ENCODE measurements around the gene PRR22. TPM values are rescaled to one million over a fixed set of nuclear protein-coding genes. Genes with fewer than 3 reads are reported as not detected.

PRR22 gene
- total and polyA plus RNA-seq, 9 of the 15 experiments (the other 6 are each of a cell fraction or from before 2014, with no cell fraction given), result 0.03 to 12.0 (median 2.0) TPM; not detected in 1

DNA sequence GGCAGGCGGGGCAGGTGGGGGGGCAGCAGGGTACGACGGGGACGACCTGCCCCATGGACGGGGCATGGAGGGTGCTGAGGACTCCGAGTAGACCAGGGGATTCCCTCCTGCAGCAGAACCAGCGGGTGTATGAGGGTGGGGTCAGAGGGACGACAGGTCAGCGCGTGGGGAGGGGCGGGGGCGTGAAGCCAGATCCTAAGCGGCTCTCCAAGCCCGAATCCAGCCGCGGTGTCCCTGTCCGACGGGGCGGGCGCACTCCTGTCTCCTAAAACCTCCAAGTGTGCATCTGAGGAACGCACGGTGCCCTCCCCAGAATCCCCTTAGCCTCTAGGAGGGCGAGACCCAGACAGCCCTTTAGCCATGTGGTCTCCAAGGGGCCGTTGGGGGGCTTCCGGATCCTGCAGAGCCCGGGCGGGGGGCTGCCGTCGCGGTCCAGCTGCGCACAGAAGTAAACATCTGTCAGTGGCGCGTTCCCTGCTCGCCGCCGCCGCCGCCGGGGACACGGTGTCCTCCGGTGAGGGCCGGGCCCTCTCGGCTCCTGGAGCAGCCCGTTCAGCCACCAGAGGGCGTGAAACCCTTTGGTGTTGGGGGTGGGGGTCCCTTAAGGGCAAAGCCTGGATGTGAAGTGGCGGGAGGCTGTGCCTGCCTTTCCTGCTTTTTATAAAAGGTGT lies 21.1 kb upstream of the PRR22 start (continued):
- TF ChIP-seq, protein P1, sequence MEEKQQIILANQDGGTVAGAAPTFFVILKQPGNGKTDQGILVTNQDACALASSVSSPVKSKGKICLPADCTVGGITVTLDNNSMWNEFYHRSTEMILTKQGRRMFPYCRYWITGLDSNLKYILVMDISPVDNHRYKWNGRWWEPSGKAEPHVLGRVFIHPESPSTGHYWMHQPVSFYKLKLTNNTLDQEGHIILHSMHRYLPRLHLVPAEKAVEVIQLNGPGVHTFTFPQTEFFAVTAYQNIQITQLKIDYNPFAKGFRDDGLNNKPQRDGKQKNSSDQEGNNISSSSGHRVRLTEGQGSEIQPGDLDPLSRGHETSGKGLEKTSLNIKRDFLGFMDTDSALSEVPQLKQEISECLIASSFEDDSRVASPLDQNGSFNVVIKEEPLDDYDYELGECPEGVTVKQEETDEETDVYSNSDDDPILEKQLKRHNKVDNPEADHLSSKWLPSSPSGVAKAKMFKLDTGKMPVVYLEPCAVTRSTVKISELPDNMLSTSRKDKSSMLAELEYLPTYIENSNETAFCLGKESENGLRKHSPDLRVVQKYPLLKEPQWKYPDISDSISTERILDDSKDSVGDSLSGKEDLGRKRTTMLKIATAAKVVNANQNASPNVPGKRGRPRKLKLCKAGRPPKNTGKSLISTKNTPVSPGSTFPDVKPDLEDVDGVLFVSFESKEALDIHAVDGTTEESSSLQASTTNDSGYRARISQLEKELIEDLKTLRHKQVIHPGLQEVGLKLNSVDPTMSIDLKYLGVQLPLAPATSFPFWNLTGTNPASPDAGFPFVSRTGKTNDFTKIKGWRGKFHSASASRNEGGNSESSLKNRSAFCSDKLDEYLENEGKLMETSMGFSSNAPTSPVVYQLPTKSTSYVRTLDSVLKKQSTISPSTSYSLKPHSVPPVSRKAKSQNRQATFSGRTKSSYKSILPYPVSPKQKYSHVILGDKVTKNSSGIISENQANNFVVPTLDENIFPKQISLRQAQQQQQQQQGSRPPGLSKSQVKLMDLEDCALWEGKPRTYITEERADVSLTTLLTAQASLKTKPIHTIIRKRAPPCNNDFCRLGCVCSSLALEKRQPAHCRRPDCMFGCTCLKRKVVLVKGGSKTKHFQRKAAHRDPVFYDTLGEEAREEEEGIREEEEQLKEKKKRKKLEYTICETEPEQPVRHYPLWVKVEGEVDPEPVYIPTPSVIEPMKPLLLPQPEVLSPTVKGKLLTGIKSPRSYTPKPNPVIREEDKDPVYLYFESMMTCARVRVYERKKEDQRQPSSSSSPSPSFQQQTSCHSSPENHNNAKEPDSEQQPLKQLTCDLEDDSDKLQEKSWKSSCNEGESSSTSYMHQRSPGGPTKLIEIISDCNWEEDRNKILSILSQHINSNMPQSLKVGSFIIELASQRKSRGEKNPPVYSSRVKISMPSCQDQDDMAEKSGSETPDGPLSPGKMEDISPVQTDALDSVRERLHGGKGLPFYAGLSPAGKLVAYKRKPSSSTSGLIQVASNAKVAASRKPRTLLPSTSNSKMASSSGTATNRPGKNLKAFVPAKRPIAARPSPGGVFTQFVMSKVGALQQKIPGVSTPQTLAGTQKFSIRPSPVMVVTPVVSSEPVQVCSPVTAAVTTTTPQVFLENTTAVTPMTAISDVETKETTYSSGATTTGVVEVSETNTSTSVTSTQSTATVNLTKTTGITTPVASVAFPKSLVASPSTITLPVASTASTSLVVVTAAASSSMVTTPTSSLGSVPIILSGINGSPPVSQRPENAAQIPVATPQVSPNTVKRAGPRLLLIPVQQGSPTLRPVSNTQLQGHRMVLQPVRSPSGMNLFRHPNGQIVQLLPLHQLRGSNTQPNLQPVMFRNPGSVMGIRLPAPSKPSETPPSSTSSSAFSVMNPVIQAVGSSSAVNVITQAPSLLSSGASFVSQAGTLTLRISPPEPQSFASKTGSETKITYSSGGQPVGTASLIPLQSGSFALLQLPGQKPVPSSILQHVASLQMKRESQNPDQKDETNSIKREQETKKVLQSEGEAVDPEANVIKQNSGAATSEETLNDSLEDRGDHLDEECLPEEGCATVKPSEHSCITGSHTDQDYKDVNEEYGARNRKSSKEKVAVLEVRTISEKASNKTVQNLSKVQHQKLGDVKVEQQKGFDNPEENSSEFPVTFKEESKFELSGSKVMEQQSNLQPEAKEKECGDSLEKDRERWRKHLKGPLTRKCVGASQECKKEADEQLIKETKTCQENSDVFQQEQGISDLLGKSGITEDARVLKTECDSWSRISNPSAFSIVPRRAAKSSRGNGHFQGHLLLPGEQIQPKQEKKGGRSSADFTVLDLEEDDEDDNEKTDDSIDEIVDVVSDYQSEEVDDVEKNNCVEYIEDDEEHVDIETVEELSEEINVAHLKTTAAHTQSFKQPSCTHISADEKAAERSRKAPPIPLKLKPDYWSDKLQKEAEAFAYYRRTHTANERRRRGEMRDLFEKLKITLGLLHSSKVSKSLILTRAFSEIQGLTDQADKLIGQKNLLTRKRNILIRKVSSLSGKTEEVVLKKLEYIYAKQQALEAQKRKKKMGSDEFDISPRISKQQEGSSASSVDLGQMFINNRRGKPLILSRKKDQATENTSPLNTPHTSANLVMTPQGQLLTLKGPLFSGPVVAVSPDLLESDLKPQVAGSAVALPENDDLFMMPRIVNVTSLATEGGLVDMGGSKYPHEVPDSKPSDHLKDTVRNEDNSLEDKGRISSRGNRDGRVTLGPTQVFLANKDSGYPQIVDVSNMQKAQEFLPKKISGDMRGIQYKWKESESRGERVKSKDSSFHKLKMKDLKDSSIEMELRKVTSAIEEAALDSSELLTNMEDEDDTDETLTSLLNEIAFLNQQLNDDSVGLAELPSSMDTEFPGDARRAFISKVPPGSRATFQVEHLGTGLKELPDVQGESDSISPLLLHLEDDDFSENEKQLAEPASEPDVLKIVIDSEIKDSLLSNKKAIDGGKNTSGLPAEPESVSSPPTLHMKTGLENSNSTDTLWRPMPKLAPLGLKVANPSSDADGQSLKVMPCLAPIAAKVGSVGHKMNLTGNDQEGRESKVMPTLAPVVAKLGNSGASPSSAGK (IDR thresholded peaks at IDR 0.05), result no peak; the same call in 1 of the 2 replicates
- TF ChIP-seq ZNF384 (IDR thresholded peaks at IDR 0.05; ENCODE audit: low read depth, low read length), result no peak
- no peak for TF ChIP-seq NR3C1 (CRISPR knock-in tag; IDR thresholded peaks at IDR 0.05)
- TF ChIP-seq, protein P2, sequence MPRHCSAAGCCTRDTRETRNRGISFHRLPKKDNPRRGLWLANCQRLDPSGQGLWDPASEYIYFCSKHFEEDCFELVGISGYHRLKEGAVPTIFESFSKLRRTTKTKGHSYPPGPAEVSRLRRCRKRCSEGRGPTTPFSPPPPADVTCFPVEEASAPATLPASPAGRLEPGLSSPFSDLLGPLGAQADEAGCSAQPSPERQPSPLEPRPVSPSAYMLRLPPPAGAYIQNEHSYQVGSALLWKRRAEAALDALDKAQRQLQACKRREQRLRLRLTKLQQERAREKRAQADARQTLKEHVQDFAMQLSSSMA (CRISPR knock-in tag; IDR thresholded peaks at IDR 0.05), result no peak
- TF ChIP-seq MEF2A (IDR thresholded peaks at IDR 0.05; ENCODE audit: control insufficient read depth, low read depth, low read length), result no peak
- no peak for TF ChIP-seq TBL1XR1 (IDR thresholded peaks at IDR 0.05; ENCODE audit: low read length in 2 of 2)
- TF ChIP-seq NFRKB (IDR thresholded peaks at IDR 0.05; ENCODE audit: low read depth), result no peak
- TF ChIP-seq SAP30 (IDR thresholded peaks at IDR 0.05; ENCODE audit: borderline replicate concordance, insufficient read depth, low read depth, low read length, poor library complexity, severe bottlenecking), result peak; percentile 64
- TF ChIP-seq, protein P3, sequence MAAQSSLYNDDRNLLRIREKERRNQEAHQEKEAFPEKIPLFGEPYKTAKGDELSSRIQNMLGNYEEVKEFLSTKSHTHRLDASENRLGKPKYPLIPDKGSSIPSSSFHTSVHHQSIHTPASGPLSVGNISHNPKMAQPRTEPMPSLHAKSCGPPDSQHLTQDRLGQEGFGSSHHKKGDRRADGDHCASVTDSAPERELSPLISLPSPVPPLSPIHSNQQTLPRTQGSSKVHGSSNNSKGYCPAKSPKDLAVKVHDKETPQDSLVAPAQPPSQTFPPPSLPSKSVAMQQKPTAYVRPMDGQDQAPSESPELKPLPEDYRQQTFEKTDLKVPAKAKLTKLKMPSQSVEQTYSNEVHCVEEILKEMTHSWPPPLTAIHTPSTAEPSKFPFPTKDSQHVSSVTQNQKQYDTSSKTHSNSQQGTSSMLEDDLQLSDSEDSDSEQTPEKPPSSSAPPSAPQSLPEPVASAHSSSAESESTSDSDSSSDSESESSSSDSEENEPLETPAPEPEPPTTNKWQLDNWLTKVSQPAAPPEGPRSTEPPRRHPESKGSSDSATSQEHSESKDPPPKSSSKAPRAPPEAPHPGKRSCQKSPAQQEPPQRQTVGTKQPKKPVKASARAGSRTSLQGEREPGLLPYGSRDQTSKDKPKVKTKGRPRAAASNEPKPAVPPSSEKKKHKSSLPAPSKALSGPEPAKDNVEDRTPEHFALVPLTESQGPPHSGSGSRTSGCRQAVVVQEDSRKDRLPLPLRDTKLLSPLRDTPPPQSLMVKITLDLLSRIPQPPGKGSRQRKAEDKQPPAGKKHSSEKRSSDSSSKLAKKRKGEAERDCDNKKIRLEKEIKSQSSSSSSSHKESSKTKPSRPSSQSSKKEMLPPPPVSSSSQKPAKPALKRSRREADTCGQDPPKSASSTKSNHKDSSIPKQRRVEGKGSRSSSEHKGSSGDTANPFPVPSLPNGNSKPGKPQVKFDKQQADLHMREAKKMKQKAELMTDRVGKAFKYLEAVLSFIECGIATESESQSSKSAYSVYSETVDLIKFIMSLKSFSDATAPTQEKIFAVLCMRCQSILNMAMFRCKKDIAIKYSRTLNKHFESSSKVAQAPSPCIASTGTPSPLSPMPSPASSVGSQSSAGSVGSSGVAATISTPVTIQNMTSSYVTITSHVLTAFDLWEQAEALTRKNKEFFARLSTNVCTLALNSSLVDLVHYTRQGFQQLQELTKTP (IDR thresholded peaks at IDR 0.05; ENCODE audit: low read depth in 1 of 2, partially characterized antibody in 2 of 2), result no peak
- no peak for TF ChIP-seq MCM3 (IDR thresholded peaks at IDR 0.05)
- TF ChIP-seq GATAD2B (IDR thresholded peaks at IDR 0.05; ENCODE audit: borderline replicate concordance), result no peak

Measured in K562 (cell line).